Myocyte (in vitro differentiated cells): ENCODE measurements around the gene MBOAT7. TPM values are rescaled to one million over a fixed set of nuclear protein-coding genes. Genes with fewer than 3 reads are reported as not detected.
"Not testable (repeated sequence)": the region's sequence is repeated elsewhere in the genome, so short reads cannot be mapped to it uniquely, and the experiment has no call there.

Experiments used
- DNase-seq: peaks from one replicate; pipeline ENCODE4 v3.0.0-alpha.2; 2012; ENCODE audit warnings: low read depth
- total RNA-seq: library from RNA; depleted of rRNA; stranded (reverse); fragments of >200 nt; gene quantifications from 2 replicates; pipeline ENCODE4 v1.2.3, GENCODE V29; 2014

Gene MBOAT7
- total RNA-seq, 1 donor from 2014 or later = 48.5 TPM

DNA sequence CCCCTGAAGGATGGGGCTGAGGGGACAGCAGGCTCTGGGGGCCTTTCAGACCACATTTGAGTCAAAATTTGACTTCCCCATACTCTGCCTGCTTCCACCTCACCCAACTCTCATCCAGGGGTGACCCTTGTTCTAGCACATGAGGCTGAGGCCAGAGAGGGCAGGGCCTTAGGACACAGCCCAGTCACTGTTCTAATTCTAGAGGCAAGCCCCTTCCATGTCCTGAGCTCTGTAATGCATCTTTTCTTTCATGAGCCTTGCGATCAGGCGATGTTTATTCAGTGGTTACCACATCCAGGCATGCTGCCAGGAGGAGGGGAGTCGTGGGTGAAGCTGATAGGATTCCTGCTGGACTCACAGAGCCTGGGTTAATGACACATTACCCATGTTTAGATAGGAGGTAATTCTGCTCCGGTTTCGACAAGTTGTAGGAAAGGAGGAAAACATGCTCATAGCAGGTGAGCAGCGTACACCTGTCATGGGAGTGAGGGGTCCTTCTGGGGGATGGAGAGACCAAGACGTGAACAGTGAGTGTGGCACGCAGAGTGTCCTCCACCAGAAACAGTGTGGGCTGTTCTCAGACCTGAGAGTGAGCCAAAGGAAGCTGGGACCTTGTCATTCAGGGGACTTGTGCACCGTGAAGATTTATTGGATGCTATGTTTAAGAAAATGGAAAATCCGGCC, 20.6 kb upstream of the MBOAT7 start:
- peak; percentile 99 for DNase-seq

DNA sequence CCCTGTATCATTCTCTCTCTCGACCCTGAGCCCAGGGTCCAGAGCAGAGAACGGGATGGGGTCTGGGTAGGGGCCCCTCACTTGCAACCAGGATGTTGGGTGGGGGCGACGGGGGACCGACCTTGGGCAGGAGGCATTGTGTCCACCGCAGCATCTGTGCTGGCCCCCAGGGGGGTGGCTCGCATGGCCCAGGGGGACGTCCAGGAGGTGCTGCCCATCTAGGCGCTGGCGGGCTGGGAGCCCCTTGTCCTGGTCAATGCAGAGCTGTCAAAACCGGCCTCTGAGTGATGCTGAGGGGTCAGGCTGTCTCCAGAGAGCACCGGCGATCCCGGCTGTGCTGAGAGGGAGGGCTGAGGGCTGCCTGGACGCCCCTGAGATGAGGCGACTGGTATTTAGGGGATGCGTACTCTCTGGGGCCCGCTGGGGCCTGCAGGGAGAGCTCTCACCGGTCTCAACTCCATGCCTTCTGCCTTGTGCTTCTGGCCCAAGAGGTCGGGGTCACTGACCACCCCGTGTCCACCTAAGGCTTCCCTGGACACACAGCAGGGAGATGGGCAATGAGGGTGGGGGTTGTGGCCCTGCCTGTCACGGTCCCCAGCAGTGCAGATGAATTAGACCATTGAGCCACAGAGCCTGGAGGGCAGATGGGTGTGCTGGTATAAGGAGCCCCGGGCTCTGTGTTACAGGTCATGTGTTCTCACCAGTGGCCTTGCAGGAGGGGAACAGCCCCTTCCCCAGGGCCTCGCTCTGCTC, 19.9 kb upstream of the MBOAT7 start:
- DNase-seq = peak; percentile 17

DNA sequence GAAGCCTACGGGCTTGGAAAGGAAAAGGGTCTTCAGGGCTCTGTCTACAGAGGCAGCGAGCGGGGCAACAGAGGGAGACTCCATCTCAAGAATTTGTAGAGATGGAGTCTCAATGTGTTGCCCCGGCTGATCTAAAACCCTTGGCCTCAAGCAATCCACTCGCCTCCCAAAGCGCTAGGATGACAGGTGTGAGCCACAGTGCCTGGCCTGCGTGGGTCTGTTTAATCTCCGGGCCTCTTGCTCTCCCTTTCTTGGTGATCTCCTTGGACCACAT, 19.3 kb upstream of the MBOAT7 start:
- DNase-seq = peak; percentile 52

DNA sequence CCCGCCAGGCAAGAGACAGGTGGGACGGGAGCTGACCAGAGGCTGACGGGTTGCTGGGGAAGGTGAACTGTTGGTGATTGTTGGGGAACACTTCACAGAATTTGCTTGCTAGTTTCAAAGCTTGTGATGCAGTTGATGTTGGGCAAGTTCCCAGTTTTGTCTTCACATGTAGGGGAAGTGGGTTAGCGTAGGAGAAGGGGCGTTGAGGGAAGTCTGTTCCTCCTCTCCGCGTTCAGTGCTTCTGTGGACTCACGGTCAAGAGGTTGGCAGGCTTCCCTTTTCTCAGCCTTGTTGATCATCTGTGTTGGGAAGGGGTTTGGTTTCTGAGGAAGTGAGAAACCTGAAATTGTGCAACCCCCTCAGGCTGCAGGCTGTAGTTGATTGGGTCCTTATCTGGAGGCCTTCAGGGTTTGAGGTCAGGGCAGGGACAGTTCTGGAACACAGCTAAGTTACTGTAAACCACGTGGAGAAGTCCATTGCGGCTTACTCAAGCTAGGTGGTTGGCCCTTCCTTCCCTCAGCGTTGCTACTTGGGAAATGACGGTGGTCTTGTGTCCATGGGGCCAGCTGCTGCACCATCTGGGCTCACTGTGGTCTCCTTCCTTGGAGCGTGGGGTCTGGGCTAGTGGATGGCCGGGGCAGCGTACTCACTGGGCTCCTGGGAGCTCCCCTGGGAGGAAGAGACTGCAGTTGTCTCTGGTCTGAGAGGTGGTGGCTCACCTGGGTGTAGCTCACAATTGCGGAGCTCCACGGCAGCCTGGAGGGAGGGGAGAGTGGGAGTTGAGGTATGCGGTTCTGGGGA, 18.8 kb upstream of the MBOAT7 start:
- peak; percentile 83 for DNase-seq

DNA sequence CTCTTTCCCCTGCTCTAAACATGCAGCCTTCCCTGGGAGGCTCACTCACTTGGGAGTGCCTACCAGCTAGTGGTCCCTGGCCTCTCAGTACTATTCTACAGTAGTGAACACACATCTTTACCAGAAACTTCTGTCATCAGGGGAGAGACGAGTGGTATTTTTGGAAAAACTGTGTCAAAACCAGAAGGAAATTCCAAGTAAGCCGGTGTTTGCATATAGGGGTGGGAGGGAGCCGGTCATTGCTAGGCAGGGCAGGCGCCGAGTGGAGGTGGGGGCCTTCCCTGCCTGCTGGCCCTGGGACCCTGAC, 18.2 kb upstream of the MBOAT7 start:
- no peak for DNase-seq

DNA sequence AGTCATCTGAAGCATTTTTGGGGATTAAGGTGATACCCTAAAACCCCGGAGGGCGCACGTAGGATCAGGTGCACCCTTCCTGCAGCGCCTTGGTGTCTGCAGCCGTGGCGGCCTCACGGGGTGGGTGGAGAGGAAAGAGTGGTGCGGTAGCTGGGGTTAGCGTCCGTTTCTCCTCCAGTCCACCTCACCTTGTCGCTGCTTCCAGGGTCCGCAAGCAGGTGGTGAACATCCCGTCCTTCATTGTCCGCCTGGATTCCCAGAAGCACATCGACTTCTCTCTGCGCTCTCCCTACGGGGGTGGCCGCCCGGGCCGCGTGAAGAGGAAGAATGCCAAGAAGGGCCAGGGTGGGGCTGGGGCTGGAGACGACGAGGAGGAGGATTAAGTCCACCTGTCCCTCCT, 17.8 kb upstream of the MBOAT7 start:
- DNase-seq = not testable (repeated sequence)

DNA sequence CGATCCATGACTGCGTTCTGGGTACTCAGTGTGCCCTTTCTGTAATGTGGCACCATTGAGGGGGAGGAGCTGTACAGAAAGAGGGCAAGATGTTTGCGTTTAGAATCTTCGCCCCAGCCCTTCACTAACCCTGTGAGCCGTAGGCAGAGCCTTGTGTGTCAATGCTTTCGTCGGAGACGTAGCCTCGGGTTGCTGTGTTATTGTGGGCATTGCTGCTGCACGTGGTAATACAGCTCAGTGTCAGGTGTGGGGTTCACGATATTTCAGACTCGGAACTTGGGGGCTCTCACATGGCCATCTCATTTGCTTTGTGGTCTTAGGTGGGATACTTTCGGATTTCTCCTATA, 17.4 kb upstream of the MBOAT7 start:
- no peak for DNase-seq

DNA sequence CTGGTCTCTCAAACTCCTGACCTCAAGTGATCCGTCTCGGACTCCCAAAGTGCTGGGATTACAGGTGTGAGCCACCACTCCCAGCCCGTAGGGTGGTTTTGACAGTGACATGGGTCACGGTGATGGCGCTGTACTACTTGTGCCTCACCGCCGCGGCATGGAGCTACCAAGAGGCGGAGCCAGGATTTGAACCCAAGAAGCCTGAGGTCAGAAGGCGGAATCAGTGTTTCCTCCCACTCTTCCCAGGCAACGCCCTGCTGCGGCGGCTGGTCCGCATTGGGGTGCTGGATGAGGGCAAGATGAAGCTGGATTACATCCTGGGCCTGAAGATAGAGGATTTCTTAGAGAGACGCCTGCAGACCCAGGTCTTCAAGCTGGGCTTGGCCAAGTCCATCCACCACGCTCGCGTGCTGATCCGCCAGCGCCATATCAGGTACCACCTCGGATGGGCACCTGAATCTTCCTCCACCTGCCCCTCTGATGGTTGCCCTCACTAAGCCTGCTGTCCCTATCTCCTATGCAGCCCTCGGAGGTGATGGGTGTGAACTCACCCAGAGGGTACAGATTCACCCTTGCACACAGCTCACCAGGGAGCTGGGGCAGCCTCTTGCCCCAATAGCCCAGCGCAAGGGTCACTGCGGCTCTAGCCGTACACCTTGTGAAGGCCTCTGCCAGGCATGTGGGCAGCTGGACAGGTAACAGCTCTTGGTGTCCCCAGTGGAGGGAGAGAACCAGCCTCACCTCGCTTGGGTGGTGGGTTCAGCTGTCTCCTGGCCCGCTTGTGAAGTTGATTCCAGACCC, 16.9 kb upstream of the MBOAT7 start:
- DNase-seq = no peak

DNA sequence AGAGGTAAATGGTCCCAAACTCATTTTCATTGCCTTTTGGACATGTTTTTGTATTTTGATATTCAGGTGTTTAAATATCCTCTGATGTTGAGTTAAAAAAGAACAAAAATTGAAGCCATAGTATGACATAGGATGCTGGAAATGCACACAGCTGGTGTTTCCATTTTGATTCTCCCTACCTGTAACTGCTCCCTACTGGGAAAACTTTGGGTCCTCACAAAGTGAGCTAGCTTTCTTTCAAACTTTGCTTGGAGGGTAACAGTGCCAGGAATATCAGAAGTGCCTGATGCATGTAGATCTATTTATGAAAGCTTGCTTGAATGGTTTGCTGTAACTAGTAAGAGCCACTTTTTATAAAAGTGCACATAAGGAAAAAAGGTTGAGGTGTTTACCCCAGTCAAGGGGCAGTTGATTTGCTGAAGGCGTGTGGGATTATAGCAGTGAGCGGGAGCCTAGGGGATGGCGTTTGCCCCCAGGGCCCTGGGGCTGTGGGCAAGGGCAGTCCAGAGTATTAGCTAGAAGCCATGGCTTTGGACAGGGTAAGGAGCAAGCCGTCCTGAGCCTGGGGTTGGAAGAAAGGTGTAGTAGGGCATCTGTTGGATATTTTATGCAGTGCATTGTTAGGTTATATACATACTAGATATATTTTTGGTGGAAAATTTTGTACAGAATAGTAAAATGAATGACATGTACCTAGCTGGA, 15.5 kb upstream of the MBOAT7 start:
- DNase-seq = no peak

DNA sequence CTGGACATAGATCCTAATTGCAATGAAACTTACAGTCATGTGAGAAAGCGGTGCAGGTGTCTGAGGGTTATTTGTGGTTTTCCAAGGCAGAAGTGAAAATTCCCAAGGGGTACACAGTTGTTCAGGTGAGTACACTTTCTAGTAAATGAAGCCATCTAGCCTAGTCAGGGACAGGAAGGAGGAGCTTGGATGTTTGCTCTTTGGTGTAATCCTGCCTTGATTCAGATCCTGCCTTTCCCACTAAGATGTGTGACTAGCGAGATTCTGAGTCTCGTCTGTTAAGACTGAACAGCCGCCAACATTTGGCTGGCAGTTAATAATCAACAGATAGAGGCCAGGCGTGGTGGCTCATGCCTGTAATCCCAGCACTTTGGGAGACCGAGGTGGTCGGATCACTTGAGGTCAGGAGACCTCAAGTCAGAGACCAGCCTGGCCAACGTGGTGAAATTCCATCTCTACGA, 13.8 kb upstream of the MBOAT7 start:
- no peak for DNase-seq

DNA sequence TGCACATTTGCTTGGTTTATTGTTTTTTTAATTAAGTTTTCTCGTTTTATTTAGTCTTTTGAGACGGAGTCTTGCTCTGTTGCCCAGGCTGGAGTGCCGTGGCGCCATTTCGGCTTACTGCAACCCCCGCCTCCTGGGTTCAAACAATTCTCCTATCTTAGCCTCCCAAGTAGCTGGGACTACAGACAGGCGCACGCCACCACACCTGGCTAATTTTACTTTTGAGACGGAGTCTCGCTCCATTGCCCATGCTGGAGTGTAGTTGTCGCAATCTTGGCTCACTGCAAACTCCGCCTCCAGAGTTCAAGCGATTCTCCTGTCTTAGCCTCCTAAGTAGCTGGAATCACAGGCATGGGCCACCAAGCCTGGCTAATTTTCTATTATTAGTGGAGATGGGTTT, 12.6 kb upstream of the MBOAT7 start:
- no peak for DNase-seq

DNA sequence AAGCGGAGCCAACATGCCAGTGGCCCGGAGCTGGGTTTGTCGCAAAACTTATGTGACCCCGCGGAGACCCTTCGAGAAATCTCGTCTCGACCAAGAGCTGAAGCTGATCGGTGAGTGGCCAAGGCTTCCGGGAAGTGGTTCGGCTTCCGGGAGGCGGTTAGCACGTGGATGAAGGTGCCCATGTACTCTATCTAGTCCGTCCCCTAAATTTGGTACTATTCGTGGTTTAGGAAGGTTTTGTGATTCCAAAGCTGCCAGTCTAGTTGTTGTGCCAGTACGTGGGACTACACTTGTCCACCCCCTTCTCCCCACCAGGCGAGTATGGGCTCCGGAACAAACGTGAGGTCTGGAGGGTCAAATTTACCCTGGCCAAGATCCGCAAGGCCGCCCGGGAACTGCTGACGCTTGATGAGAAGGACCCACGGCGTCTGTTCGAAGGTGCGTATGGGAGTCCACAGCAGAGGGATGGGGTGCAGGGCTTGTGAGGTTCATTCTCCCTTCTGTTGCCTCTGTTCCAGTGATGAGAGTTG, 11.9 kb upstream of the MBOAT7 start:
- no peak for DNase-seq

DNA sequence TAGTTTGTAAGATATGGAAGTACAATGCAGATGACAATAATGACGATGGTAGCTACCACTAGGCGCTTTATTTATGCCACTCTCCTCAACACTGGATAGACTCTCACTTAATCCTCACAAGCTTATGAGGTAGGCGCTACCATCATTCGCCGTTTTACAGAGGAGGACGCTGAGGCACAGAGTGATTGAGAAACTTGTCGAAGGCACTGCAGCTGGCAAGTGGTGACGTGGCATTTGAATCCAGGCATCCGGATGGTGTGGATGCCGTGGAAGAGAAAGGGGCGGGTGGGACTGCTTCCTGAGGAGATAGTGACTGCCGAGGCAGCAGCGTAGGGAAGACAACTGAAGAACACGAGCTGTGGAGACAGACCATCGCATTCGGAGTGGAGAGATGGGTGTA, 10.0 kb upstream of the MBOAT7 start:
- no peak for DNase-seq

DNA sequence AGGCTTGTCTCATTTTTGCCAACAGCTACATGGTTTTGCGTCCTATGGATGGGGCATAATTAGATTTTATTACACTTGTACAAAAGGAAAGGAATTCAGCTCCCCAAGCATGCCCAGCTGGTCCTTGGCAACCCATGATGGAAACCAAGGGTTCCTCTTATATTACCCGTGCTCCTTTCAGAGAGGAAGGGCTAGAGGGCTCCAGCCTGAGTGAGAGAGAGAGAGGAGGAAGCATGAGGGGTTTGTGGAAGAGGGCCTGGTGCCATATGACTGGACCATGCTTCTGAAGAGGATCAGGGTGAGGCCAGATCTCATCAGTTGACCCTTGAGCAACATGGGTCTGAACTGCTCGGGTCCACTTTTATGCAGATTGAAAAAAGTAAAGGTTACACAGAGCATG, 7.7 kb upstream of the MBOAT7 start:
- no peak for DNase-seq

DNA sequence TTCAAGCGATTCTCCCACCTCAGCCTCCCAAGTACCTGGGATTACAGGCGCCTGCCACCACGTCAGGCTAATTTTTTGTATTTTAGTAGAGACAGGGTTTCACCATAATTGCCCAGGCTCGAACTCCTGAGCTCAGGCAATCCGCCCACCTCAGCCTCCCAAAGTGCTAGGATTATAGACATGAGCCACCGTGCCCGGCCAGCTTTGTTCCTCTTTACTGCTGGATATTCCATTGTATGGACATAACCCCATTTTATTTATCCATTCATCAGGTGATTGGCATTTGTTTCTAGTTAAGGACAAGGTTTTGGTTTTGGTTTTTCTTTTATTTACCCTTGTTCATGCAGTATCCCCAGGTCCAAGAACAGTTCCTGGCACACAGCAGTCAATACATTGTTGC, 7.2 kb upstream of the MBOAT7 start:
- no peak for DNase-seq

DNA sequence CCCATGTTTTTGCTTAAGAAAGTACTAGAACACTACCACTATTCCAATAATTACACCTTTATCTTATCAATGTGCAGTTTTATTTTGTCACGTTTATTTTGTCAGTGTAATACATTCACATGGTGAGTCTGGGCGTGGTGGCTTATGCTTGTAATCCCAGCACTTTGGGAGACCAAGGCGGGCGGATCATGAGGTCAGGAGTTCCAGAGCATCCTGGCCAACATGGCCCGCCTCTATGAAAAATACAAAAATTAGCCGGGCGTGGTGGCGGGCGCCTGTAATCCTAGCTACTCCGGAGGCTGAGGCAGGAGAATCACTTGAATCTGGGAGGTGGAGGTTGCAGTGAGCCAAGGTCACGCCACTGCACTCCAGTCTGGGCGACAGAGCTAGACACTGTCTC, 5.1 kb upstream of the MBOAT7 start:
- not testable (repeated sequence) for DNase-seq

DNA sequence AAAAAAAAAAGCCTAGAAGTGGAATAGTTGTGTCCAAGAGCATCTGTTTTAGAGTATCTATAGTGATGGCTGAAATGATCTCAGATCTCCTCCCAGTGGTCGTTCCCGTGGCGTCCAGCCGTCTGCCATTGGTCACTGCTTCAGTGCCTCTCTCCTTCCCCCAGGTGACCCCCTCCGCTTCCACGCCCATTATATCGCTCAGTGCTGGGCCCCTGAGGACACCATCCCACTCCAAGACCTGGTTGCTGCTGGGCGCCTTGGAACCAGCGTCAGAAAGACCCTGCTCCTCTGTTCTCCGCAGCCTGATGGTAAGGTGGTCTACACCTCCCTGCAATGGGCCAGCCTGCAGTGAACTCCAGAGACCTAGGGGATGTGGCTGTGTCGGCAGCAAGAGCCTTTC, 3.6 kb upstream of the MBOAT7 start:
- no peak for DNase-seq

DNA sequence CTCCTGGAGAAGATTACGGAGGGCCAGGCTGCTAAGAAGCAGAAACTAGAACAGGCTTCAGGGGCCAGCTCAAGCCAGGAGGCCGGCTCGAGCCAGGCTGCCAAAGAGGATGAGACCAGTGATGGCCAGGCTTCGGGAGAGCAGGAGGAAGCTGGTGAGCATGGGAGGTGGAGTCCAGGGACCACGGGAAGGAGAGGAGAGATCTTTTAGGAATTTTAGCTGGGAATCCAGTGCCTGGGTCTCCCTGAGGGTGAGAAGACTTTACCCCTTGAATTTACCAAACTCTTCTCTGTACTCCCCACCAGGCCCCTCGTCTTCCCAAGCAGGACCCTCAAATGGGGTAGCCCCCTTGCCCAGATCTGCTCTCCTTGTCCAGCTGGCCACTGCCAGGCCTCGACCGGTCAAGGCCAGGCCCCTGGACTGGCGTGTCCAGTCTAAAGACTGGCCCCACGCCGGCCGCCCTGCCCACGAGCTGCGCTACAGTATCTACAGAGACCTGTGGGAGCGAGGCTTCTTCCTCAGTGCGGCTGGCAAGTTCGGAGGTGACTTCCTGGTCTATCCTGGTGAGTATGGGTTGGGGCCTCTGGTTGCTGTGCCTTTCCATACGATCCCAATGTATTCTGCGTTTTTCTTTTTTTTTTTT, 2.6 kb upstream of the MBOAT7 start:
- DNase-seq = no peak

DNA sequence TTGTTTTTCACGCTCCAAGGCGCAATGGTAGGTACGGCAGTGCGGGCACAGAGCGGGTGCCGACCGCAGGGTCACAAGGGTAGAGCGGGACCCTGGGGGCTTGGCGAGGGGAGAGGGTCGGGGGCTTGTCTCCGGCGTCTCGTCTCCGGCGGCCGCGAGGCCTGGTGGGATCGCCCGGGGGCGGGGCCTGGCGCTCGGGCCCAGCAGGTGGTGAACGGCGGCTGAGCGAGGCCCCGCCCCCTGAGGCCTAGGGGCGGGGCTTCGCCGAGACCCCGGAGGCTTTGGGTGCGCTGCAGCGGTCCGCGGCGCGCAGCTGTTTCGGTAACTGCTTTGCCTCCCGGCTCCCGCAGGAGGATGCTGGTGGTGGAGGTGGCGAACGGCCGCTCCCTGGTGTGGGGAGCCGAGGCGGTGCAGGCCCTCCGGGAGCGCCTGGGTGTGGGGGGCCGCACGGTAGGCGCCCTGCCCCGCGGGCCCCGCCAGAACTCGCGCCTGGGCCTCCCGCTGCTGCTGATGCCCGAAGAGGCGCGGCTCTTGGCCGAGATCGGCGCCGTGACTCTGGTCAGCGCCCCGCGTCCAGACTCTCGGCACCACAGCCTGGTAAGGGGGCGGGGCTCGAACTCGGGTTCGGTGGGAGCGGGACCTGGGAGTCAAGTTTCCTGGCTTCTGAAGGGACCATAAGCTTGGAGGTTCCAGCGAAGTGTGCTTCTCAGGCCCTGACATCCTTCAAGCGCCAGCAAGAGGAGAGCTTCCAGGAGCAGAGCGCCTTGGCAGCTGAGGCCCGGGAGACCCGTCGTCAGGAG, 1.8 kb upstream of the MBOAT7 start, which contains the start of gene TSEN34:
TSEN34 (plus strand) TSS at position 298 of the 800 bp plus-strand sequence; CDS start at position 355, 57 bp downstream.
- DNase-seq = peak; percentile 89
